HG03103 (cell line): ENCODE data around the gene ATP6V1C2.

Source experiments
- ATAC-seq: cut with Tn5 transposase; IDR thresholded peaks from one replicate; pipeline ENCODE4 v1.9.1; 2021; ENCODE audit warnings: low read depth; ENCODE audit not compliant: unreplicated experiment

ATP6V1C2 gene

GRCh38 chr2:10722252-10722825 lies 909 bp downstream of the ATP6V1C2 start:
- ATAC-seq, result no peak

- ATAC-seq, result no peak
Observed at GRCh38 chr2:10732924-10733565, 11.6 kb downstream of the ATP6V1C2 start.

GRCh38 chr2:10733566-10733925 lies 12.1 kb downstream of the ATP6V1C2 start:
- ATAC-seq, result no peak

- no peak for ATAC-seq
Observed at GRCh38 chr2:10733980-10734379, 12.6 kb downstream of the ATP6V1C2 start.

GRCh38 chr2:10738192-10738591 lies 16.8 kb downstream of the ATP6V1C2 start:
- ATAC-seq, result no peak

GRCh38 chr2:10740226-10740625 lies 18.8 kb downstream of the ATP6V1C2 start:
- ATAC-seq, result no peak

GRCh38 chr2:10741139-10741538 lies 19.7 kb downstream of the ATP6V1C2 start:
- no peak for ATAC-seq

GRCh38 chr2:10742666-10743065 lies 21.2 kb downstream of the ATP6V1C2 start:
- ATAC-seq, result no peak

GRCh38 chr2:10750610-10751009 lies 29.2 kb downstream of the ATP6V1C2 start:
- no peak for ATAC-seq

GRCh38 chr2:10752236-10752635 lies 30.8 kb downstream of the ATP6V1C2 start:
- ATAC-seq, result no peak

GRCh38 chr2:10753156-10753555 lies 31.7 kb downstream of the ATP6V1C2 start:
- no peak for ATAC-seq

GRCh38 chr2:10753876-10754275 lies 32.4 kb downstream of the ATP6V1C2 start:
- ATAC-seq, result no peak

- ATAC-seq, result no peak
Observed at GRCh38 chr2:10755621-10756020, 34.2 kb downstream of the ATP6V1C2 start.

- no peak for ATAC-seq
Observed at GRCh38 chr2:10757814-10758286, 36.4 kb downstream of the ATP6V1C2 start.

GRCh38 chr2:10759151-10759714 lies 37.8 kb downstream of the ATP6V1C2 start:
- ATAC-seq, result no peak

- ATAC-seq, result no peak
Observed at GRCh38 chr2:10760794-10761504, 39.5 kb downstream of the ATP6V1C2 start.

GRCh38 chr2:10761591-10761990 lies 40.2 kb downstream of the ATP6V1C2 start:
- no peak for ATAC-seq

GRCh38 chr2:10762651-10763460 lies 41.4 kb downstream of the ATP6V1C2 start:
- ATAC-seq, result no peak

GRCh38 chr2:10763461-10763800 lies 42.0 kb downstream of the ATP6V1C2 start:
- ATAC-seq, result no peak

- no peak for ATAC-seq
Observed at GRCh38 chr2:10764096-10764785, 42.8 kb downstream of the ATP6V1C2 start.
